HG02763 (cell line): Measurements from ENCODE around the gene MAPRE2.

Experiments
- ATAC-seq: cut with Tn5 transposase; IDR thresholded peaks from one replicate; pipeline ENCODE4 v1.9.1; 2021; ENCODE audit warnings: mild to moderate bottlenecking, moderate library complexity; ENCODE audit not compliant: unreplicated experiment

Gene MAPRE2

GRCh38 chr18:35032113-35032512 is 9.1 kb upstream of the MAPRE2 start:
- ATAC-seq: no peak

GRCh38 chr18:35038029-35038428 is 3.2 kb upstream of the MAPRE2 start:
- ATAC-seq: no peak

GRCh38 chr18:35038881-35039491 is 2.2 kb upstream of the MAPRE2 start:
- ATAC-seq: peak; percentile 25

- no peak for ATAC-seq
Measured at GRCh38 chr18:35040638-35040987, 600 bp upstream of the MAPRE2 start.

- ATAC-seq: no peak
Measured at GRCh38 chr18:35041815-35042387, 688 bp downstream of the MAPRE2 start.

- ATAC-seq: no peak
Measured at GRCh38 chr18:35042389-35043071, 1.3 kb downstream of the MAPRE2 start.

- ATAC-seq: no peak
Measured at GRCh38 chr18:35043207-35043606, 2.0 kb downstream of the MAPRE2 start.

- no peak for ATAC-seq
Measured at GRCh38 chr18:35045121-35045520, 3.9 kb downstream of the MAPRE2 start.

GRCh38 chr18:35045806-35046205 is 4.6 kb downstream of the MAPRE2 start:
- no peak for ATAC-seq

- no peak for ATAC-seq
Measured at GRCh38 chr18:35047697-35048292, 6.6 kb downstream of the MAPRE2 start.

- no peak for ATAC-seq
Measured at GRCh38 chr18:35049111-35050027, 8.2 kb downstream of the MAPRE2 start.

GRCh38 chr18:35050028-35050546 is 8.9 kb downstream of the MAPRE2 start:
- no peak for ATAC-seq

GRCh38 chr18:35050705-35051195 is 9.5 kb downstream of the MAPRE2 start:
- no peak for ATAC-seq

- ATAC-seq: no peak
Measured at GRCh38 chr18:35051641-35052377, 10.6 kb downstream of the MAPRE2 start.

- no peak for ATAC-seq
Measured at GRCh38 chr18:35054401-35054800, 13.2 kb downstream of the MAPRE2 start.

- ATAC-seq: no peak
Measured at GRCh38 chr18:35055105-35055504, 13.9 kb downstream of the MAPRE2 start.

GRCh38 chr18:35055726-35056125 is 14.5 kb downstream of the MAPRE2 start:
- no peak for ATAC-seq

GRCh38 chr18:35059280-35059927 is 18.2 kb downstream of the MAPRE2 start:
- no peak for ATAC-seq

- ATAC-seq: no peak
Measured at GRCh38 chr18:35060122-35060815, 19.1 kb downstream of the MAPRE2 start.
